Measurements from ENCODE around the gene CACHD1.

- TF ChIP-seq MAFK (IDR thresholded peaks at IDR 0.05; ENCODE audit: low read depth, low read length) (no peak), CTCF (IDR thresholded peaks at IDR 0.05; ENCODE audit: control extremely low read depth in 1 of 3, insufficient read depth in 1 of 3, low read depth in 1 of 3, low read length in 3 of 3) (no peak), CBX8 (IDR thresholded peaks at IDR 0.05; ENCODE audit: borderline replicate concordance, low read depth, low read length) (no peak), SIN3A (conservative IDR thresholded peaks at IDR 0.05 in 1 of 2, IDR thresholded peaks at IDR 0.05 in 1 of 2; ENCODE audit: low read depth in 1 of 2, low read length in 2 of 2) (no peak), NRF1 (IDR thresholded peaks at IDR 0.05; ENCODE audit: low read depth, low read length) (no peak), TCF12 (IDR thresholded peaks at IDR 0.05; ENCODE audit: low read depth, low read length) (no peak), JUND (IDR thresholded peaks at IDR 0.05; ENCODE audit: low read length) (no peak), EGR1 (IDR thresholded peaks at IDR 0.05; ENCODE audit: borderline replicate concordance, low read depth, low read length) (no peak), ATF3 (IDR thresholded peaks at IDR 0.05; ENCODE audit: insufficient read depth, low read depth, low read length) (no peak), TBP (IDR thresholded peaks at IDR 0.05; ENCODE audit: low read depth, low read length) (no peak), MAX (IDR thresholded peaks at IDR 0.05) (no peak), EZH2 (IDR thresholded peaks at IDR 0.05; ENCODE audit: low read depth, low read length, severe bottlenecking) (no peak), POLR2AphosphoS5 (IDR thresholded peaks at IDR 0.05; ENCODE audit: low read depth, low read length) (no peak), NANOG (IDR thresholded peaks at IDR 0.05; ENCODE audit: insufficient read depth, low read depth, low read length, poor library complexity, severe bottlenecking) (no peak)
Observed at GRCh38 chr1:64423526-64423925, 46.4 kb upstream of the CACHD1 start.

All from H1 (cell line).